ENCODE results near the gene SAMD4A. TPM values are rescaled to one million over a fixed set of nuclear protein-coding genes. Genes with fewer than 3 reads are reported as not detected.

The SAMD4A gene
- total RNA-seq, 2 donors from 2014 or later, result 1.9 to 8.0 TPM

DNA sequence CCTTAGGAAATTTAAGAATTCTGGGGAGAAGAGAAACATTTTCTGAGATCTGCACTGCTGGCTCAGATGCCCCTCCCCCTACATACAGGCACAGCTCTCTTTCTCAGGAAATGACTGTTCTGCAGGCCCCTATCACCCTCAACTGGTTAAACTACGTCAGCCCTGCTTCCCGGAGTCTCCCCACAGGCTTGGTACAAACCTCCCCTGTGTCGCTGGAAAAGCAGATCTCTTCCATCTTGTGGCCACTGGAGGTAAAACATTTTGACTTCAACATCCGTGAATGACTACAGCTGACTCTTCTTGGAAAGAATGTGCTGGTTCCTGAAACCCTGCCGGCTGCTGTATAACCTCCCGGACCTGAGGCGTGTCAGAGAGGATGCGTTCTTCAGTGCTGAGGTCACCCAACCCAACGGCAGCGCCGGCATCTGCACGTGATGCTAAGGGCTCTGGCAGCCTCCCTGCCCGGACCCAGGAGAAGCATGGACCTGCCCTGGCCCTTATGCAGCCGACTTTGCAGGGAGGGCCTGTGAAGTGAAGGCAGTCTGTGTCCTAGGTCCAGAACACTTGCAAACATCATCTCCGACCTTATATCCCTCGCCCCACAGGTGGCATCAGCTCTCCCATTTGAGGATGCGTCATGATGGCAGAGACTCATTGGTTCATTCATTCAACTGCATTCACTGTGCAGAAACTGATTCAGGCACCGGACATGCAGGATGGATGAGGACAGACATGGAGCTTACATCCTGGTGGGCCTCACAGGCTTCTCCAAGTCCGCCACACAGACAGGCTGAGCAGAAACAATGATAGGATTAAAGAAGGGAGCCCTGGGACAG lies 206.5 kb downstream of the SAMD4A start:
- H3K4me3 Mint-ChIP-seq, result no peak overlapping the region
- H3K36me3 Mint-ChIP-seq (ENCODE audit: low read depth), result no peaks in the 10 kb centered on the region
- Histone ChIP-seq H3K36me3 (ENCODE audit: control insufficient read depth, insufficient read depth, low read length) (no peaks in the 10 kb centered on the region), H3K4me1 (ENCODE audit: control insufficient read depth, insufficient read depth, low read length) (no peaks in the 10 kb centered on the region), H3K4me3 (ENCODE audit: low read length) (no peak overlapping the region), H3K9me3 (ENCODE audit: control insufficient read depth, low read length) (no peaks in the 10 kb centered on the region), H3K27ac (ENCODE audit: low read depth, low read length) (no peak overlapping the region), H3K9ac (ENCODE audit: extremely low read depth, low read length, poor library complexity, severe bottlenecking) (no peak overlapping the region), H3K27me3 (ENCODE audit: control insufficient read depth, insufficient read depth, low read length, poor library complexity, severe bottlenecking) (no peaks in the 10 kb centered on the region)
- peaks cover 17% of the 10 kb centered on the region for H3K4me1 Mint-ChIP-seq
- peak overlapping the region; percentile 92 for H3K27ac Mint-ChIP-seq
- H3K27me3 Mint-ChIP-seq (ENCODE audit: insufficient read depth), result no peaks in the 10 kb centered on the region
- 46 to 48% methylated on average over 14 to 19 of the region's 19 CpGs for WGBS, 2 experiments (ENCODE audit: insufficient coverage in 1 of 2, insufficient read length in 1 of 2)
- DNase-seq, result peak; percentile 93
- H3K9me3 Mint-ChIP-seq, result peaks cover 2% of the 10 kb centered on the region
- peak; percentile 69 for TF ChIP-seq CTCF (conservative IDR thresholded peaks at IDR 0.05)

GRCh38 chr14:54774824-54775223 lies 207.9 kb downstream of the SAMD4A start:
- Mint-ChIP-seq H3K9me3 (peaks cover 2% of the 10 kb centered on the region), H3K4me3 (no peak overlapping the region), H3K36me3 (ENCODE audit: low read depth) (no peaks in the 10 kb centered on the region), H3K4me1 (peaks cover 17% of the 10 kb centered on the region), H3K27ac (no peak overlapping the region), H3K27me3 (ENCODE audit: insufficient read depth) (no peaks in the 10 kb centered on the region)
- Histone ChIP-seq H3K4me3 (ENCODE audit: low read length) (no peak overlapping the region), H3K27ac (ENCODE audit: low read depth, low read length) (no peak overlapping the region), H3K27me3 (ENCODE audit: control insufficient read depth, insufficient read depth, low read length, poor library complexity, severe bottlenecking) (no peaks in the 10 kb centered on the region), H3K9ac (ENCODE audit: extremely low read depth, low read length, poor library complexity, severe bottlenecking) (no peak overlapping the region), H3K9me3 (ENCODE audit: control insufficient read depth, low read length) (no peaks in the 10 kb centered on the region), H3K4me1 (ENCODE audit: control insufficient read depth, insufficient read depth, low read length) (no peaks in the 10 kb centered on the region), H3K36me3 (ENCODE audit: control insufficient read depth, insufficient read depth, low read length) (no peaks in the 10 kb centered on the region)
- 92 to 100% methylated on average over 1 to 15 of the region's 15 CpGs for WGBS, 2 experiments (ENCODE audit: insufficient coverage in 1 of 2, insufficient read length in 1 of 2)
- DNase-seq, result no peak
- no peak for TF ChIP-seq CTCF (conservative IDR thresholded peaks at IDR 0.05)

DNA sequence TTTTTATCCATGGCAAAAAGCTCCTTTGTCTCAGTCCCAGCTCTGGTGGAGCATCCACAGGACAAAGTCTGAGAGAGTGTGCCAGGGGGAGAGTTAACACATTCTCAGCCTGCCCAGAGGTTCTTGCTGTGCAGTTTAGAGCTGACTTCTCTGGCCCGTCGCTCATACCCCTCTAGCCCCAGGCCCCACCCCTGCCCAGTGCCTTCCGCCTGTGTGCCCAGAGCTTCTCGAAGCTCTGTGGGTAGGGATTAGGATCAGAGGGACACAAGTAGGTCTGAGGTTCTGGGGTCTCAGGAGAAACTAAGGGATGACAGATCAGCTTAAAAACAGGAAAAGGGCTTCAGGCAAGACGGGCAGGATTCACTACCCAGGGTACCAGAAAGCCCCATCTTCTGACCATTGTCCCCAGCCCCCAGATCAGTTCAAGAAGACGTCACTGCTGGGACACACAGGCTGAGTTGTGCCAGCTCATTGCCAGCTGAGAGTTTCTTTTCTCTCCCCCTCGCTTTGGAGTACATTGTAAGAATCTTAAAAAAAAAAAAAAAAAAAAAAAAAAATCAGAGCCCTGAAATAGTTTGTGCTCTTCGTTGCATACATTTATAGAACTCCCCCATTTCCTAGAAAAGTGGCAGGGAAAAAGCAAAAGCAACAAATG lies 208.7 kb downstream of the SAMD4A start:
- no peak overlapping the region for H3K9ac ChIP-seq (ENCODE audit: extremely low read depth, low read length, poor library complexity, severe bottlenecking)
- 92 to 95% methylated on average over 2 to 7 of the region's 8 CpGs for WGBS, 2 experiments (ENCODE audit: insufficient coverage in 1 of 2, insufficient read length in 1 of 2)
- no peaks in the 10 kb centered on the region for H3K9me3 ChIP-seq (ENCODE audit: control insufficient read depth, low read length)
- no peaks in the 10 kb centered on the region for H3K27me3 Mint-ChIP-seq (ENCODE audit: insufficient read depth)
- no peaks in the 10 kb centered on the region for H3K27me3 ChIP-seq (ENCODE audit: control insufficient read depth, insufficient read depth, low read length, poor library complexity, severe bottlenecking)
- no peak overlapping the region for H3K27ac Mint-ChIP-seq
- no peak overlapping the region for H3K4me3 ChIP-seq (ENCODE audit: low read length)
- no peaks in the 10 kb centered on the region for H3K36me3 ChIP-seq (ENCODE audit: control insufficient read depth, insufficient read depth, low read length)
- no peak for TF ChIP-seq CTCF (conservative IDR thresholded peaks at IDR 0.05)
- H3K4me1 ChIP-seq (ENCODE audit: control insufficient read depth, insufficient read depth, low read length), result no peaks in the 10 kb centered on the region
- no peak overlapping the region for H3K27ac ChIP-seq (ENCODE audit: low read depth, low read length)
- no peak overlapping the region for H3K4me3 Mint-ChIP-seq
- H3K9me3 Mint-ChIP-seq, result peaks cover 2% of the 10 kb centered on the region
- H3K4me1 Mint-ChIP-seq, result peaks cover 17% of the 10 kb centered on the region
- no peak for DNase-seq
- no peaks in the 10 kb centered on the region for H3K36me3 Mint-ChIP-seq (ENCODE audit: low read depth)
